ENCODE measurements around the gene CCDC107.
"Not testable (repeated sequence)": the region's sequence is repeated elsewhere in the genome, so short reads cannot be mapped to it uniquely, and the experiment has no call there.

CCDC107 gene

GRCh38 chr9:35628389-35628991, 29.6 kb upstream of the CCDC107 start:
- no peak for DNase-seq (ENCODE audit: low spot score)
- no peak for TF ChIP-seq CTCF (IDR thresholded peaks at IDR 0.05; ENCODE audit: extremely low read depth, missing control alignments)

GRCh38 chr9:35629597-35629996, 28.5 kb upstream of the CCDC107 start:
- no peak for TF ChIP-seq CTCF (IDR thresholded peaks at IDR 0.05; ENCODE audit: extremely low read depth, missing control alignments)
- DNase-seq (ENCODE audit: low spot score), result no peak

- TF ChIP-seq CTCF (IDR thresholded peaks at IDR 0.05; ENCODE audit: extremely low read depth, missing control alignments), result no peak
- DNase-seq (ENCODE audit: low spot score), result no peak
These were observed 22.4 kb upstream of the CCDC107 start for GRCh38 chr9:35635730-35636129.

GRCh38 chr9:35636135-35636876, 21.8 kb upstream of the CCDC107 start:
- DNase-seq (ENCODE audit: low spot score), result no peak
- no peak for TF ChIP-seq CTCF (IDR thresholded peaks at IDR 0.05; ENCODE audit: extremely low read depth, missing control alignments)

- not testable (repeated sequence) for DNase-seq (ENCODE audit: low spot score)
These were observed 21.2 kb upstream of the CCDC107 start for GRCh38 chr9:35636877-35637246.

GRCh38 chr9:35637427-35637955, 20.6 kb upstream of the CCDC107 start:
- DNase-seq (ENCODE audit: low spot score), result not testable (repeated sequence)

- DNase-seq (ENCODE audit: low spot score), result not testable (repeated sequence)
These were observed 19.3 kb upstream of the CCDC107 start for GRCh38 chr9:35638751-35639150.

GRCh38 chr9:35639225-35639624, 18.9 kb upstream of the CCDC107 start:
- not testable (repeated sequence) for DNase-seq (ENCODE audit: low spot score)

- TF ChIP-seq CTCF (IDR thresholded peaks at IDR 0.05; ENCODE audit: extremely low read depth, missing control alignments), result no peak
- no peak for DNase-seq (ENCODE audit: low spot score)
These were observed 18.5 kb upstream of the CCDC107 start for GRCh38 chr9:35639631-35640030.

- DNase-seq (ENCODE audit: low spot score), result not testable (repeated sequence)
These were observed 17.7 kb upstream of the CCDC107 start for GRCh38 chr9:35640431-35640830.

GRCh38 chr9:35641478-35641877, 16.6 kb upstream of the CCDC107 start:
- not testable (repeated sequence) for DNase-seq (ENCODE audit: low spot score)
